A549 (cell line): Measurements from ENCODE around the gene ALG14. TPM values are rescaled to one million over a fixed set of nuclear protein-coding genes. Genes with fewer than 3 reads are reported as not detected.

Source experiments
- ATAC-seq, 2 experiments: fragments of 200-7000 bp in 1 of 2; fragments of >200 bp in 1 of 2; cut with Nextera tagmentation in 1 of 2; cut with Tn5 transposase in 1 of 2; 3 replicates each; pipeline versions ENCODE4 v1.8.0 to v1.9.1; 2018 to 2020; ENCODE audit warnings: mild to moderate bottlenecking in 1 of 2, moderate library complexity in 1 of 2
- CTCF ChIA-PET: fragments of 300-600 bp; sonication (Branson Sonifier 250); formaldehyde crosslinking; extraction: SDS; loops from one replicate; lab custom pipeline; 2021; ENCODE audit warnings: antibody characterized with exemption, inconsistent platforms; lab: Yijun Ruan, JAX
- POLR2A ChIA-PET: fragments of 350-600 bp; formaldehyde crosslinking; extraction: SDS; loops from one replicate; lab custom pipeline; 2021; ENCODE audit warnings: antibody characterized with exemption, inconsistent platforms; lab: Yijun Ruan, JAX
- DNase-seq, 2 experiments: peaks; one replicate each; pipeline versions ENCODE4 v3.0.0 to v3.0.0-alpha.2; 2011 to 2016; ENCODE audit warnings: low read depth in 1 of 2, low spot score in 1 of 2
- FAIRE-seq: peaks from 2 replicates; lab custom pipeline; 2011; peaks lifted over from hg19 to GRCh38; lab: Jason Lieb, UNC
- H3K27ac ChIP-seq, 2 experiments: fragments of >200 bp; sonication (Bioruptor Twin); formaldehyde crosslinking; 3 replicates each; pipeline ENCODE4 v1.5.1; 2016 to 2017
- H3K4me1 ChIP-seq: fragments of >200 bp; sonication (Bioruptor Twin); formaldehyde crosslinking; 3 replicates; pipeline ENCODE4 v1.6.1; 2016
- H3K4me2 ChIP-seq: fragments of >200 bp; sonication (Bioruptor Twin); formaldehyde crosslinking; 3 replicates; pipeline ENCODE4 v1.6.1; 2016
- H3K4me3 ChIP-seq: fragments of >200 bp; sonication (Bioruptor Twin); formaldehyde crosslinking; 3 replicates; pipeline ENCODE4 v1.5.1; 2016
- H3K9me3 ChIP-seq: fragments of >200 bp; sonication (Bioruptor Twin); formaldehyde crosslinking; 3 replicates; pipeline ENCODE4 v1.6.1; 2016
- CEBPB ChIP-seq, 2 experiments: fragments of >200 bp in 1 of 2; sonication (Bioruptor Twin) in 1 of 2; formaldehyde crosslinking in 1 of 2; IDR thresholded peaks; 2 replicates each; pipeline ENCODE4 v1.6.1; 2012 to 2016
- EHF ChIP-seq: fragments of 250-450 bp; sonication (Bioruptor Pico); IDR thresholded peaks from 2 replicates; pipeline ENCODE4 v1.5.0; 2020; ENCODE audit warnings: mild to moderate bottlenecking
- ESRRA ChIP-seq: fragments of 150-350 bp; IDR thresholded peaks from 2 replicates; pipeline ENCODE4 v1.6.1; 2014; ENCODE audit warnings: mild to moderate bottlenecking, low read length, borderline replicate concordance
- FOSB ChIP-seq: fragments of 250-450 bp; sonication (Bioruptor Pico); IDR thresholded peaks from 2 replicates; pipeline ENCODE4 v1.5.0; 2020; ENCODE audit warnings: mild to moderate bottlenecking, moderate library complexity
- FOXS1 ChIP-seq: fragments of 250-450 bp; sonication (Bioruptor Pico); IDR thresholded peaks from 2 replicates; pipeline ENCODE4 v1.5.0; 2020; ENCODE audit warnings: mild to moderate bottlenecking, moderate library complexity
- HEYL ChIP-seq: fragments of 250-450 bp; sonication (Bioruptor Pico); IDR thresholded peaks from 2 replicates; pipeline ENCODE4 v1.8.0; 2021; ENCODE audit warnings: mild to moderate bottlenecking, moderate library complexity
- HOXB5 ChIP-seq: fragments of 250-450 bp; sonication (Bioruptor Pico); IDR thresholded peaks from 2 replicates; pipeline ENCODE4 v1.5.0; 2020; ENCODE audit warnings: mild to moderate bottlenecking, moderate library complexity
- JUN ChIP-seq, 2 experiments: fragments of >200 bp; sonication (Bioruptor Twin); formaldehyde crosslinking; IDR thresholded peaks; 2 replicates in 1 of 2; 3 replicates in 1 of 2; pipeline ENCODE4 v1.6.1; 2016 to 2017
- JUNB ChIP-seq: fragments of >200 bp; sonication (Bioruptor Twin); formaldehyde crosslinking; IDR thresholded peaks from 2 replicates; pipeline ENCODE4 v1.6.1; 2016
- KDM1A ChIP-seq: fragments of 200-600 bp; sonication (generic); IDR thresholded peaks from 2 replicates; pipeline ENCODE4 v1.6.1; 2016; ENCODE audit warnings: low read depth, mild to moderate bottlenecking
- MAZ ChIP-seq: fragments of 150-350 bp; IDR thresholded peaks from 2 replicates; pipeline ENCODE4 v1.6.1; 2014; ENCODE audit warnings: antibody characterized with exemption, low read depth, low read length, borderline replicate concordance
- MYC ChIP-seq: IDR thresholded peaks from 2 replicates; pipeline ENCODE4 v1.6.1; 2012; ENCODE audit warnings: mild to moderate bottlenecking, inconsistent platforms, low read length, improper control_type of control experiment, borderline replicate concordance
- NFE2L2 ChIP-seq: fragments of 150-350 bp; conservative IDR thresholded peaks from 2 replicates; pipeline ENCODE4 v1.6.1; 2014; ENCODE audit warnings: low read length
- NR3C1 ChIP-seq: fragments of >200 bp; sonication (Bioruptor Twin); formaldehyde crosslinking; IDR thresholded peaks from 3 replicates; pipeline ENCODE4 v1.6.1; 2017
- POLR2A ChIP-seq: IDR thresholded peaks from 2 replicates; pipeline ENCODE4 v1.6.1; 2012; ENCODE audit warnings: mild to moderate bottlenecking, low read length
- RCOR1 ChIP-seq: fragments of 150-350 bp; IDR thresholded peaks from 2 replicates; pipeline ENCODE4 v1.6.1; 2014; ENCODE audit warnings: antibody characterized with exemption, low read length, low read depth
- SREBF2 ChIP-seq: fragments of 450-650 bp; IDR thresholded peaks from 2 replicates; pipeline ENCODE4 v1.6.1; 2014; ENCODE audit warnings: mild to moderate bottlenecking, moderate library complexity
- TFCP2L1 ChIP-seq: fragments of 250-450 bp; sonication (Bioruptor Pico); IDR thresholded peaks from 2 replicates; pipeline ENCODE4 v1.5.0; 2021; ENCODE audit warnings: mild to moderate bottlenecking
- ZC3H11A ChIP-seq: fragments of 450-650 bp; IDR thresholded peaks from 2 replicates; pipeline ENCODE4 v1.6.1; 2014; ENCODE audit warnings: antibody characterized with exemption, mild to moderate bottlenecking
- ZFP36 ChIP-seq: fragments of 450-650 bp; IDR thresholded peaks from 2 replicates; pipeline ENCODE4 v1.6.1; 2014; ENCODE audit warnings: borderline replicate concordance; ENCODE audit not compliant: partially characterized antibody
- ZNF302 ChIP-seq: fragments of 250-450 bp; sonication (Bioruptor Pico); IDR thresholded peaks from 2 replicates; pipeline ENCODE4 v1.9.0; 2021; ENCODE audit warnings: inconsistent platforms, mild to moderate bottlenecking, moderate library complexity
- polyA plus RNA-seq, 4 experiments: library from polyadenylated mRNA; depleted of rRNA in 3 of 4; stranded (reverse); fragments of >200 nt; fragmentation: RNase III in 1 of 4; extraction: RNeasy Plus Mini Kit Qiagen cat#74134 plus additional on column Dnase treatment in 1 of 4; gene quantifications; 2 replicates in 3 of 4; 3 replicates in 1 of 4; pipeline ENCODE4 v1.2.3, GENCODE V29; 2011 to 2017
- TF ChIP-seq, protein P1 (sequence below): fragments of 450-650 bp; IDR thresholded peaks from 2 replicates; pipeline ENCODE4 v1.6.1; 2014; ENCODE audit warnings: antibody characterized with exemption
- TF ChIP-seq, protein P2 (sequence below): fragments of >200 bp; sonication (Bioruptor Twin); formaldehyde crosslinking; IDR thresholded peaks from 3 replicates; pipeline ENCODE4 v1.5.1; 2016
- TF ChIP-seq, protein P3 (sequence below): fragments of 250-450 bp; sonication (Bioruptor Pico); IDR thresholded peaks from 2 replicates; pipeline ENCODE4 v1.5.0; 2021; ENCODE audit warnings: mild to moderate bottlenecking, moderate library complexity, borderline replicate concordance
- TF ChIP-seq, protein P4 (sequence below): fragments of >200 bp; sonication (Bioruptor Twin); formaldehyde crosslinking; IDR thresholded peaks from 3 replicates; pipeline ENCODE4 v1.6.1; 2016
- TF ChIP-seq, protein P5 (sequence below): IDR thresholded peaks from 2 replicates; pipeline ENCODE4 v1.6.1; 2012; ENCODE audit warnings: low read depth, borderline replicate concordance

ALG14 gene
- polyA plus RNA-seq, 2 of the 4 experiments (the other 2 are of a cell fraction): 5.0 to 5.4 TPM

DNA sequence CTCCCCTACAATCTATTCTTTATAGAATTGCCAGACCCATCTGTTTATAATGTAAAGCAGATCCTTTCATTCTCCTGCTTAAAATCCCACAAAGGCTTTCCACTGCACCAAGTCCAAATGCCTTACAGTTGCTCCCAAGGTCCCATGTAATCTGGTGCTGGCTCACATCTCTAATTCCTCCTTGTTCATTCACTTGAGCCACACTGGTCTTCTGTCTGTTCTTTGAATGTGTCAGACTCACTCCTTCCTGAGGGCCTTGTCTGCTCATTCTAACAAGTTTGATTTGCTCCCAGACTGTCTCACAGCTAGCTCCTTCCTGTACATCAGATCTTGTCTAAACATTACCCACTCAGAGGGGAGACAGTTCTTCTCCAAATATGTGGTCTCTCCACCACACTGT lies 38.9 kb downstream of the ALG14 start:
- ChIA-PET POLR2A (no interaction called here), CTCF (interaction anchor here (2.9 kb wide), 1 partner anchor 179 kb away, joined by 10 read pairs; no protein-coding TSS in a partner anchor)
- FAIRE-seq (no peak), DNase-seq (no peak), ATAC-seq (no peak)
- Histone ChIP-seq H3K4me2 (no peak overlapping the region), H3K4me3 (no peak overlapping the region), H3K27ac (no peak overlapping the region), H3K9me3 (no peaks in the 10 kb centered on the region), H3K4me1 (no peaks in the 10 kb centered on the region)
- TF ChIP-seq, protein P1, sequence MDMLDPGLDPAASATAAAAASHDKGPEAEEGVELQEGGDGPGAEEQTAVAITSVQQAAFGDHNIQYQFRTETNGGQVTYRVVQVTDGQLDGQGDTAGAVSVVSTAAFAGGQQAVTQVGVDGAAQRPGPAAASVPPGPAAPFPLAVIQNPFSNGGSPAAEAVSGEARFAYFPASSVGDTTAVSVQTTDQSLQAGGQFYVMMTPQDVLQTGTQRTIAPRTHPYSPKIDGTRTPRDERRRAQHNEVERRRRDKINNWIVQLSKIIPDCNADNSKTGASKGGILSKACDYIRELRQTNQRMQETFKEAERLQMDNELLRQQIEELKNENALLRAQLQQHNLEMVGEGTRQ: no peak
- TF ChIP-seq POLR2A: no peak
- TF ChIP-seq TFCP2L1 (CRISPR knock-in tag): no peak
- TF ChIP-seq MYC: no peak
- TF ChIP-seq JUN (IDR thresholded peaks at IDR 0.05): no peak
- no peak for TF ChIP-seq CEBPB (IDR thresholded peaks at IDR 0.05)
- TF ChIP-seq RCOR1: no peak
- TF ChIP-seq EHF: no peak
- TF ChIP-seq JUNB: no peak
- TF ChIP-seq, protein P2, sequence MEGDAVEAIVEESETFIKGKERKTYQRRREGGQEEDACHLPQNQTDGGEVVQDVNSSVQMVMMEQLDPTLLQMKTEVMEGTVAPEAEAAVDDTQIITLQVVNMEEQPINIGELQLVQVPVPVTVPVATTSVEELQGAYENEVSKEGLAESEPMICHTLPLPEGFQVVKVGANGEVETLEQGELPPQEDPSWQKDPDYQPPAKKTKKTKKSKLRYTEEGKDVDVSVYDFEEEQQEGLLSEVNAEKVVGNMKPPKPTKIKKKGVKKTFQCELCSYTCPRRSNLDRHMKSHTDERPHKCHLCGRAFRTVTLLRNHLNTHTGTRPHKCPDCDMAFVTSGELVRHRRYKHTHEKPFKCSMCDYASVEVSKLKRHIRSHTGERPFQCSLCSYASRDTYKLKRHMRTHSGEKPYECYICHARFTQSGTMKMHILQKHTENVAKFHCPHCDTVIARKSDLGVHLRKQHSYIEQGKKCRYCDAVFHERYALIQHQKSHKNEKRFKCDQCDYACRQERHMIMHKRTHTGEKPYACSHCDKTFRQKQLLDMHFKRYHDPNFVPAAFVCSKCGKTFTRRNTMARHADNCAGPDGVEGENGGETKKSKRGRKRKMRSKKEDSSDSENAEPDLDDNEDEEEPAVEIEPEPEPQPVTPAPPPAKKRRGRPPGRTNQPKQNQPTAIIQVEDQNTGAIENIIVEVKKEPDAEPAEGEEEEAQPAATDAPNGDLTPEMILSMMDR: no peak
- TF ChIP-seq ZNF302 (CRISPR knock-in tag): no peak
- no peak for TF ChIP-seq HOXB5 (CRISPR knock-in tag)
- TF ChIP-seq FOXS1 (CRISPR knock-in tag): no peak
- TF ChIP-seq NFE2L2: no peak
- TF ChIP-seq, protein P3, sequence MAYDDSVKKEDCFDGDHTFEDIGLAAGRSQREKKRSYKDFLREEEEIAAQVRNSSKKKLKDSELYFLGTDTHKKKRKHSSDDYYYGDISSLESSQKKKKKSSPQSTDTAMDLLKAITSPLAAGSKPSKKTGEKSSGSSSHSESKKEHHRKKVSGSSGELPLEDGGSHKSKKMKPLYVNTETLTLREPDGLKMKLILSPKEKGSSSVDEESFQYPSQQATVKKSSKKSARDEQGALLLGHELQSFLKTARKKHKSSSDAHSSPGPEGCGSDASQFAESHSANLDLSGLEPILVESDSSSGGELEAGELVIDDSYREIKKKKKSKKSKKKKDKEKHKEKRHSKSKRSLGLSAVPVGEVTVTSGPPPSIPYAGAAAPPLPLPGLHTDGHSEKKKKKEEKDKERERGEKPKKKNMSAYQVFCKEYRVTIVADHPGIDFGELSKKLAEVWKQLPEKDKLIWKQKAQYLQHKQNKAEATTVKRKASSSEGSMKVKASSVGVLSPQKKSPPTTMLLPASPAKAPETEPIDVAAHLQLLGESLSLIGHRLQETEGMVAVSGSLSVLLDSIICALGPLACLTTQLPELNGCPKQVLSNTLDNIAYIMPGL (CRISPR knock-in tag): no peak
- TF ChIP-seq FOSB (CRISPR knock-in tag): no peak
- TF ChIP-seq, protein P4, sequence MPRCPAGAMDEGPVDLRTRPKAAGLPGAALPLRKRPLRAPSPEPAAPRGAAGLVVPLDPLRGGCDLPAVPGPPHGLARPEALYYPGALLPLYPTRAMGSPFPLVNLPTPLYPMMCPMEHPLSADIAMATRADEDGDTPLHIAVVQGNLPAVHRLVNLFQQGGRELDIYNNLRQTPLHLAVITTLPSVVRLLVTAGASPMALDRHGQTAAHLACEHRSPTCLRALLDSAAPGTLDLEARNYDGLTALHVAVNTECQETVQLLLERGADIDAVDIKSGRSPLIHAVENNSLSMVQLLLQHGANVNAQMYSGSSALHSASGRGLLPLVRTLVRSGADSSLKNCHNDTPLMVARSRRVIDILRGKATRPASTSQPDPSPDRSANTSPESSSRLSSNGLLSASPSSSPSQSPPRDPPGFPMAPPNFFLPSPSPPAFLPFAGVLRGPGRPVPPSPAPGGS: no peak

DNA sequence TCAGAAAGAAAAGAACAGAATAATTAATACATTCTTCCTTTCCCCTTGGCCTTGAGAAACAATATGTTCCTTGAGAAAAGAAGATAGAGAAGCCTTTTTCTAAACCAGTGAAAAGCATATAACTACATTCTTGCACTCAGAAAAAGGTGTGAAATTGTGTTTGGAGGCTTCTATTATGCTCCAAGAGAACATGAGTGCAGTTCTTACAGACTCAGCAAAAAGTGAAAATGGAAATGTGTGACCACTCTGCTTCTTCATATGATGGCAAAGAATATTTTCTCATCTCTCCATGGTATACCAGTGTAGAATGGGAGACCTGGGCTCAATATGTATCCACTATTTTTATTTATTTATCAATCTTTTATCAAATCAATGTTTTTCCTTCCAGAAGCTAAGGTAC lies 43.2 kb downstream of the ALG14 start:
- FAIRE-seq (no peak), ATAC-seq (no peak), DNase-seq (no peak)
- Histone ChIP-seq H3K4me2 (no peak overlapping the region), H3K4me1 (no peaks in the 10 kb centered on the region), H3K9me3 (no peaks in the 10 kb centered on the region; the same call in 2 of the 3 replicates), H3K4me3 (no peak overlapping the region), H3K27ac (no peak overlapping the region)
- ChIA-PET POLR2A (no interaction called here), CTCF (interaction anchor here (1.0 kb wide), 1 partner anchor 11 kb away, joined by 3 read pairs; no protein-coding TSS in a partner anchor)
- no peak for TF ChIP-seq ESRRA
- TF ChIP-seq SREBF2: no peak
- no peak for TF ChIP-seq ZC3H11A
- no peak for TF ChIP-seq HEYL (CRISPR knock-in tag)
- no peak for TF ChIP-seq TFCP2L1 (CRISPR knock-in tag)
- TF ChIP-seq, protein P2: no peak
- no peak for TF ChIP-seq ZFP36
- no peak for TF ChIP-seq NR3C1
- TF ChIP-seq, protein P1: no peak
- no peak for TF ChIP-seq NFE2L2
- TF ChIP-seq MYC: no peak
- TF ChIP-seq KDM1A: no peak
- TF ChIP-seq, protein P4: no peak
- no peak for TF ChIP-seq MAZ
- TF ChIP-seq, protein P5, sequence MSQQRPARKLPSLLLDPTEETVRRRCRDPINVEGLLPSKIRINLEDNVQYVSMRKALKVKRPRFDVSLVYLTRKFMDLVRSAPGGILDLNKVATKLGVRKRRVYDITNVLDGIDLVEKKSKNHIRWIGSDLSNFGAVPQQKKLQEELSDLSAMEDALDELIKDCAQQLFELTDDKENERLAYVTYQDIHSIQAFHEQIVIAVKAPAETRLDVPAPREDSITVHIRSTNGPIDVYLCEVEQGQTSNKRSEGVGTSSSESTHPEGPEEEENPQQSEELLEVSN: no peak
